Activated T-cell treated with anti-CD3 and anti-CD28 coated beads, Interleukin-2, amount 50 U/mL, for 1 hour (primary cell): ENCODE data around the gene CMTM8.

ENCODE experiments used
- DNase-seq: peaks from one replicate; pipeline ENCODE4 v3.0.0-alpha.2; 2020

The CMTM8 gene

GRCh38 chr3:32281570-32282106, 43.2 kb downstream of the CMTM8 start:
- no peak for DNase-seq

GRCh38 chr3:32282578-32283154, 44.2 kb downstream of the CMTM8 start:
- no peak for DNase-seq

- DNase-seq, result no peak
These were observed 44.8 kb downstream of the CMTM8 start for GRCh38 chr3:32283304-32283703.

- no peak for DNase-seq
These were observed 46.1 kb downstream of the CMTM8 start for GRCh38 chr3:32284443-32285212.

- no peak for DNase-seq
These were observed 47.4 kb downstream of the CMTM8 start for GRCh38 chr3:32285891-32286290.

- no peak for DNase-seq
These were observed 50.3 kb downstream of the CMTM8 start for GRCh38 chr3:32288819-32289218.

- no peak for DNase-seq
These were observed 52.1 kb downstream of the CMTM8 start for GRCh38 chr3:32290619-32291018.

- DNase-seq, result no peak
These were observed 53.8 kb downstream of the CMTM8 start for GRCh38 chr3:32292085-32292796.

- no peak for DNase-seq
These were observed 55.4 kb downstream of the CMTM8 start for GRCh38 chr3:32293903-32294302.

GRCh38 chr3:32296251-32297204, 58.0 kb downstream of the CMTM8 start:
- DNase-seq, result peak; percentile 65

- peak; percentile 65 for DNase-seq
These were observed 58.9 kb downstream of the CMTM8 start for GRCh38 chr3:32297366-32297765.

- no peak for DNase-seq
These were observed 62.9 kb downstream of the CMTM8 start for GRCh38 chr3:32301426-32301825.

- no peak for DNase-seq
These were observed 64.3 kb downstream of the CMTM8 start for GRCh38 chr3:32302601-32303398.

GRCh38 chr3:32303399-32303747, 64.9 kb downstream of the CMTM8 start:
- DNase-seq, result no peak

- DNase-seq, result no peak
These were observed 65.7 kb downstream of the CMTM8 start for GRCh38 chr3:32303977-32304881.

GRCh38 chr3:32305361-32305876, 66.9 kb downstream of the CMTM8 start:
- no peak for DNase-seq

GRCh38 chr3:32306072-32306471, 67.6 kb downstream of the CMTM8 start:
- no peak for DNase-seq

GRCh38 chr3:32307591-32307990, 69.1 kb downstream of the CMTM8 start:
- DNase-seq, result no peak

GRCh38 chr3:32308378-32308777, 69.9 kb downstream of the CMTM8 start:
- DNase-seq, result no peak

- DNase-seq, result no peak
These were observed 71.3 kb downstream of the CMTM8 start for GRCh38 chr3:32309654-32310242.
